GM23248 (cell line): Measurements from ENCODE around the gene IDI2.

ENCODE experiments used
- EZH2 ChIP-seq: fragments of 200-600 bp; sonication (generic); IDR thresholded peaks from 2 replicates; pipeline ENCODE4 v1.6.1; 2018; ENCODE audit warnings: antibody characterized with exemption, mild to moderate bottlenecking; ENCODE audit not compliant: insufficient read depth, poor library complexity, severe bottlenecking
- EZH2phosphoT487 ChIP-seq: fragments of 200-600 bp; sonication (generic); IDR thresholded peaks from 2 replicates; pipeline ENCODE4 v1.6.1; 2018; ENCODE audit warnings: antibody characterized with exemption, moderate library complexity, mild to moderate bottlenecking, low read depth; ENCODE audit not compliant: insufficient read depth

DNA sequence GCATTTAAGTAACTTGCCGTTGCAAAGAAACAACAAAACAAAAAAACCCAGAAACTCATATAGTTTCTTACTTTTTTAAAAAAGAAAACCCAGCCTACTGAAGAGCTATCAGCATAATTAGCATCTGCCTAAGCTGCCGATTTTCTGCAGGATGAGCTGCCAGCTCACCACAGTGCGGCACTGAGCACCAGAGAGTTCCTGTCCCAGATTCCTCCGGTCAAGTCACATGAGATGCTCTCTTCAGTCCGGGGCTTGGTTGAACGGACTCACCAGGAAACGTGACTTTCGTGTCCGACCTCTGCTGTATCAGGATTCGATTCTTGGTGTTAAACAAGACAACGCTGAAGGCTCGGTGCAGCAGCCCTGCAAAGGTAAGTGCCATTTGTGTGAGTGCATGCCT lies 3.2 kb downstream of the IDI2 start:
- TF ChIP-seq EZH2phosphoT487 (no peak), EZH2 (no peak)
